SH-SY5Y (cell line): ENCODE results near the gene RNF182.

Source experiments
- GATA2 ChIP-seq: IDR thresholded peaks from 2 replicates; pipeline ENCODE4 v1.6.1; 2011; ENCODE audit warnings: mild to moderate bottlenecking, low read depth, low read length
- GATA3 ChIP-seq: IDR thresholded peaks from 2 replicates; pipeline ENCODE4 v1.6.1; 2011; ENCODE audit warnings: low read depth, mild to moderate bottlenecking, low read length, moderate library complexity

The RNF182 gene

DNA sequence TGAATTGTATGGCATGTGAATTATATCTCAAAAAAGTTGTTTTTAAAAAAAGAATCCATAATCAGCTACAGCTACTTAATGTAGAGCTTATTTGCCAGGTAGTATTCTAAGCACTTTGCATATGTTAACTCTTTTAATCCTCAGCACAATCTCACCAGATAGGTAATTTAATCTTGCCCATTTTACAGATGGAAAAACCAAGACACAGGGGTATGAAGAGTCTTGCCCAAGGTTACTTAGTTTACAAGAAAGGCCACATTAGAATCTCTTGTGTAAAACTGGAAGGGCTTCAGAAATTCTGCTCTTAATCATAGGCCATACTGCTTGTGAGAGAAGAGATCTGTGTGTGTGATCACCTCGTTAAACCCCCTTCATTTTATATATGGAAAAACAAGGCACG is 13.4 kb upstream of the RNF182 start:
- no peak for TF ChIP-seq GATA2
- TF ChIP-seq GATA3: no peak

DNA sequence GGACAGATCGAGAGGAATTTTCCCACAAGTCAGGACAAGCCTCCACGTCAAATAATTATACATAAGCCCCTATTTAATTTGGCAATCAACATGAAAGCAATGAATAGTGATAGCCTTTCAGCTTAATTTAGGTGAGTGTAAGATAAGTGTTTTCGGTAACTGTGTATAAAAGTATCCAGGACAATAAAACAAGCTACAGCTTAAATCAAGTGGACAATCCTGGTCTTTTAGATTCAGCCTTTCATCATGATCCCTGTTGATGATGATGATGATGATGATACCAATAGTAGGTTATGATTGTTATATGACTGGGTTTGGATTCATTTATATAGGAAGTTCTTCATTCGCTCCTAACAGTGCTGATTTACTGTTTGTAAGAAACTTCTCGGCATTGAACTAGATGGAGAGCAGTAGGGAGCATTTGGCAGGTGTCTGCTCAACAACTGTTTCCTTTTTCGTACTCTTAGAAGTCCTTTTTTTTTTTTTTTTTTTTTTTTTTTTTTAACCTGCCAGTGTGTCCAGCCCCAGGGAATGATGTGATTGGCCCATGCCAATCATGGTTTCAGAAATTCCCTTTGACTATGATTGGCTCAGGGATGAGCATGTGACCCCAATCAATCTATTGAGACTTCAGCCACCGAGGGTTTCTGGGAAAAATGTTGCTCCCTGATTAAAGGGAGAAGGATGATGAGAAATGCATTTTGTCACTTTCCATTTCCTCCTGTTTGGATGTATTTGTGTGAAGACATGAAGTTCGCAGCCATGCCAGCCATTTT is 11.3 kb upstream of the RNF182 start:
- no peak for TF ChIP-seq GATA3
- no peak for TF ChIP-seq GATA2

DNA sequence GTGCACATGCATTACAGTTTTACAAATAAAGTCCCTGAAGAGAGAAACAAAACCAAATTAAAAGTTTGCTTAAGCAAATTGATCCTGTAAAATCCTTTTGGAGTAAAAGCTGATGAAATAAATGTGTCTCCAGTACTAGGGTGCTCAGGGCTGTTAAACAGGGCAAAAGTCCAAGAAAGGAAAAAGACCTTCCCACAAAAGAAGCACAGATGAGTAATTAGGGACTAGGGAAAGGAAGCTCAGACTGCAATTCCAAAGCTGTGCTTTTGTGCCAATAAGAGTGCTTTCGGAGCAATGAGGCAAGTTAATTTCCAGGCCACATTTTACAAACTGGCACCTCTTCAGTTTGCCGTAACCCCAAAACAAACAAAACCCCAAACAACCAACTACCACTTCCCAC is 10.4 kb upstream of the RNF182 start:
- no peak for TF ChIP-seq GATA2
- no peak for TF ChIP-seq GATA3

DNA sequence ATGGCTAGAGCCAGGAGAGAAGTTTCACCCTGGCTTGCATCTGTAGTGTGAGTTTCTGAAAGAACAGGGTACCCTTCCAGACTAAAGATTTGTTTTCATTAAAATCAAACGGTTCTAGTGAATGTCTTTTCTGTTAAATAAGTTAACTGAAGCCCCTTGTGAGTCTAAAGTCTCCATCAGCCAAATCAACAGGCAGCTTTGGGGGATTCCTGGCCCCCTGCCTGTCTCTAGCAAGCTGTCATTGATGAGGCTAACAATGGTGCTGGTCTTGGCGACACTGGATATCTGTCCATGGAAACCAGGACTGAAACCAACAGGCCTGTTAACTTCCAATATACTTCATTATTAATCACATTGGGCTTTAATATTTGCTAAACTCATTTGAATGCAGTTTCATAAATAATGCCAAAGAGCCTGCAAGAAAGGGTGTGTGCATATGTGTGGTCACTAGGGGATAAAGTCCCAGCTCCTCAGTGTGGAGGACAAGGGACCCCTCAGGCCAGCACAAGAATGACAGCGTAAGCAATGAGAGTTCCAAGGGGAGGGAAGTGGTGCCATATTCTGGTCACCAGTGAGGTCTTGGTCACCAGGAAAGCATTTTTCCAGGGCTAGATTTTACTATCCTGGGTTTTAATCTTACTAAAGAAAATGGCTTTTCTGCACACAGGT is 9.1 kb upstream of the RNF182 start:
- TF ChIP-seq GATA3 (no peak), GATA2 (no peak)

DNA sequence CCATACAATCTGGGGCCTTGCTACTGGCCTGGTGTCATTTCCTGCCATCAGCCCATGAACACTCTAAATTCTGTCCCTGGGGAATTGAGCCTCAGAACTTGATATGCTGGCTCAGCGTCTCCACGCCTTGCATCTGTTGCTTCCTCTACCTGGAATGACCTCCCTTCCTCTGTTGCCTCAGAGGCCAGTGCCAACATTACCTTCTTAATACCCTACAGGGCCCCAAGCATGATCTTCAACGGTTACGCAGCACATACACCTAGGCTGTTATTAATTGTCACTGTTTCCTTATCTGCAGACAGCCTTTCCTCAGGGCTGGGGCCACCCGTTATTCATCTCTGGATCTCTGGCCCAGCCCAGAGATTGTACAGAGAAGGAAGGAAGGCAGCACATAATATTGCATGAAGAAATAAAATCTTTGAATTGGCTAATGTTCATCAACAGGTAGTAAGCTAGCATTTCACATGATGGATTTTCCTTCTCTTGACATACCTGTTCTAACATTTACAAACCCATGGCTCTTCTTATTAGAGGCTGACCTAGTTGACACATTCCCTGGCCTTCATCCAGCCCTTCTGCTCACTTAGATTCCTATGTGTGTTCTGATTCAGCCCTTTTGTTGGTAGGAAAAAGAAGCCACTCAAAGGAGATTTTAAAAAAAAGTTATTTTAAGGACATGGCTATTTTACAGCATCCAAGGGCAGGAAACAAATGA is 8.4 kb upstream of the RNF182 start:
- TF ChIP-seq GATA2 (no peak), GATA3 (no peak)

DNA sequence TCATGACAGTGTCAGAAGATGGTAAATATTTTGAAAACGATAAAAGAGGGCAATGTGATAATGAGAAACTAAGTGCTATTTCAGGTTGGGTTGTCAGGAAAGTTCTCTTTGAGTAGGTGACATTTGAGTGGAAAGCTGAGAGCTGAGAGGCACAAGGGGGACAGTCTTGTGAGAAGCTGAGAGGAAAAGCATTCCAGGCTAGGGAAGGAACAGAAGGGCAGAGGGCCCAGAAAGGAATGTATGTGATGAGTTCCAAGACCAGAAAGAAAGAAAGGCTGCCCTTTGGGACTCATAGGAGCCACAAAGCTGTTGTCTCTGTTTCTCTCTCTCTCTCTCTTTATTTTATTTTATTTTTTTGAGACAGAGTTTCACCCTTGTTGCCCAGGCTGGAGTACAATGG is 7.6 kb upstream of the RNF182 start:
- TF ChIP-seq GATA3 (no peak), GATA2 (no peak)

DNA sequence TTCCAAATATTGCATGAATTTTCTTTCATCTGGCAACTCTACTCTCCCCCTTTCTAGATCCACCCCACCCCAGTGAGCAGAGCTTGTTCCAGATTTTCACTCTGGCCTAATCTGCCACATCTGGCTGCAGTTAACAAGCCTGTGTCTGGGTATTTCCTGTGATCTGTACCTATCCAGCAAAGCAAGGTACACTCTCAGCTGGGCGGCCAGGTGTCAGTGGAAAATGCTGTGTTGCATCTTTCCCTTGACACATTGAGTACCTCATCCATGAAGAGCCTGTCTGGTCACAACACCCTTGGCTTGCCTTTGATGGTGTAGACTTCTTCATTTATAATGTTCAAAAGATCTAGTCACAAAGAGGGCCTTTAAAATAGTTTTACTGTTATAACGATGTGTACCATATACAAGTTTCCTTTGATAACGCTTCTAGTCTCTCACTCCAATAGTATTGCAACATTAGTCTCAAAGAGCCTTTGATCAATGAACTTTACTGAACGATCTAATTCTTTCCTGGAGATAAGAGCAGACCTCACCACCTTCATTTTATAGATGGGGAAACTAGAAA is 6.0 kb upstream of the RNF182 start:
- TF ChIP-seq GATA2: no peak
- TF ChIP-seq GATA3: no peak

DNA sequence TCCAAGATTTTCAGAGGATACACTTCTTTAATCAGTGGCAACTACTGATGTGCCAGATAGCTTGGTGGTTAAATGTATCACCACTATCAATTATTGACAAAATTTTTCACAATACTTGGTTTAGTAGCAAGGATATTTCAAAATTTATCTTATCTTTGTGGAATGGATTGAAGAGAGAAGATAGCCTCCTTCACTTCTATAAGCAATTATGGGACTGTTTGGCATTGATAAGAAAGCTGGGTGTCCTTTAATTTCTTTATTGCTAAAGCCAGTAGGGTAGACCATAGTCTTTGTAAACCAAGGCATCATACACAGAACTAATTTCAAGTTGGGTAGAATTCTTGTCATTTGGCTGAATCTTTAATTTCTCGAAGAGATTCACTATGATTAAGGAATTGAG is 4.9 kb upstream of the RNF182 start:
- TF ChIP-seq GATA2 (no peak), GATA3 (no peak)

DNA sequence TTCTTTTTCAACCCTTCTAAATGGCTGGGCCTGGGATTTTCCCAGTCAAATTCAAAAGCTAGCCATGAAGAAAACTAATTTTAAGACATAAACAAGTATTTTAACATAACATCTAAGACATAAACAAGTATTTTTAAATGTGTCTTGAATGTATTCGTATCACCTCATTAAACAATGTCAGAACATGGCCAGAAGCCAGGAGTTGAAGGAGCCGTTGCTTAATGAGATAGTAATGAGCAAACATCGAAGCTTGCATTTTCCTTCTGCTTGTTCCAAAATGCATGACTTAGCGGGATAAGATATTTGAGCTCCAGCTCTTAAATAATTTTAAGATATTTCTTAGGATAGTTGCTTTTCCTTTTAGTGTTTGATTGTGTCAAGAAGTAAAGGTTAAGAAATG is 4.2 kb upstream of the RNF182 start:
- TF ChIP-seq GATA3 (no peak), GATA2 (no peak)

DNA sequence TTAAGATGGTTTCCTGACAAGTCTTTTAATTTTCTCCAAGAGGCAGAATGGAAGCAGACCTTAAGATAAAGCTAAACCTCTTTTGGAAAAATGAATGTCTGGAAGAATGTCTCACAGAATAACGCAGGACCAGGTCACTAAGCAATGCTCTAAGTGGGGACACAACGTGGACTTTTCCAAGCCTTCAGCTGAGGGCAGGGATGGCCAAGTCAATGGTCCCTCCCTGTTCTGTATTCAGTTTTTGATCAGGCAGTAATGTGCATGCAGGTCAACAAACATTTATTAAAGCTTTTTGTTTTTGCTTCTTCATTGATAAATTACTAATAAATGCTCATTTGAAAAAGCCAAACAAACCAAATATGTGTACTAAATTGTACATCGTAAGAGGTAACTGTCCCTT is 2.0 kb upstream of the RNF182 start:
- TF ChIP-seq GATA2 (no peak), GATA3 (no peak)

DNA sequence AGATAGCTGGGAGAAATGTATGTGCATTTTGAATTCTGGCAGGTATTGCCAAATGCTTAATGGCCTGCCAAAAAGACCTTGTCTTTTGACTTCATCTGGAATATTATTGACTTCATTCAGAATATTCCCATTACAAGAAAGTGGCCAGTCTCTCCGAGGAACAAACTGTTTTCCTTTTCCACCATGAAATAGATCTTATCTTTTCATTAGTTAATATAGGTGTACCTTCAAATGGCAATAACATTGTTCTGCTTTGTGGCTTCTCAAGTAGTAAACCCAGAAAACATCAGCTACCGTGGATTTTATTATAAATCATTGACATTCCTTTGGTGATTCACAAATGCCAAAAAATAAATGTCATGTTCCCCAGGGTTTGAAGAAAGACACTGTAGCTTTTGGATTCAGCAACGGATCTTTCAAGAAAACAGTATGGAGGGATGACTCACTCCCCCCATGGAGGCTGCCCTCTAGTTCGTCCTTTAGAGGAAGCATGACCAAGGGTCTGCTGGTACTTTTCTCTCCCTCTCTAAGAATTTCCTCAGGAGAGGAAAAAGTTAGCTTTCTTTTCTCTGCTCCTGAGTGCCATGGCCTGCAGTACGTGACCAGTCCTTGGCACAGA is 1.1 kb upstream of the RNF182 start:
- TF ChIP-seq GATA2 (no peak), GATA3 (no peak; the same call in 1 of the 2 replicates)

DNA sequence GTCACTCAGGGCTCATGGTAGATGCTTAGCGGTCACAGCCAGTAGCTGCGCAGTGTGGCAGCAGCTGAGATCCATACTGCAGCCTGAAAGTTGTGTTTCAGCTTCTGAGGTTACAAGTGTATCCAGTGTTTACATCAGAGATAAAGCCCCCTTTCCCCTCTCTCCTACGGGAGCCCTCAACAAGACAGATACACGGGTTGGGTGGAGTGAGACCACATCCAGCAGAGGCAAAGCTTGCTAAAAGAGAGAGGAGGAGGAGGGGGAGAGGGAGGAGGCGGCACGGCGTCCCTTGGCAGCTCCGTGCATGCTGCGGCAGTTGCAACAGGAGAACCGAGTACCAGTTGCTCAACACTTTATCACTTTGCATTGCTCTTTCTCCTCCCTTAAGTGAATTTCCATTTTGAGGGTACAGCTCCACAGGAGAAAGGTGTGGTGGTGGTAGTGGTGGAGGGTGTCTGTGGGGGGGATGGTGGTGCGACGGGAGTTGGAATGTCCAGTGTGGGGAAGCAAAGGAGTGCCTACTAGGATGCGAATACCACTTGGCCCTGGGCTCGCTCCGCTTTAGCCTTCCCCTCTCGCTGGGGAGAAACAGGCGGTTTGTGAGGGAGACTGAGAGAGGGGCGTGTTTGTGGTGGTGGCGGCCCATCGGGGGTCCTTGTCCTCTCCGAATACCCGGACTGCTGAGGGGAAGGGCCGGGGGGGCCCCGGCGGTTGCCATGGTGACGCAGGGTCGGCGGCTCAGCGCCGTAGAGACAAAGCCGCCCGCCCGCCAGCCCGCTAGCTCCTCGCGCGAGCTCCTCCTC is 405 bp upstream of the RNF182 start:
- no peak for TF ChIP-seq GATA3
- TF ChIP-seq GATA2: no peak

DNA sequence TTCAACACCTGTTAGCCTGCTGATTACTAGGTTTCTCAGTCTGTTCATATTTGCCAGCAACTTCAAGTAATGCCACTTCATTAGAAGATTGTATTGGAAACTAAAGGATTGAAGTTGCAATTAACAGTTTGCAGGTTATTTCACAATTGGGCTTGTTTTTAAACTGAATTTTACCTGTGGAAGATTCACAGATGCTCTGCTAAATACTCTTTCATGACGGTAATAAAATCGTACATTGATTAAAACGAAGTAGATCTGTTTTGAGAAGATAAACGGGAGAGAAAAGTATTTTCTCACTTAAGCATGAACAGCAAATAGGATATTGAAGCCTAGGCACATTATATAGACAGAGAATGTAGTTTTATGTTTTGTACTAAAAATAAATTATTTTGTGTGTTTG is 1.6 kb downstream of the RNF182 start:
- TF ChIP-seq GATA2 (no peak), GATA3 (no peak)
